Stimulated activated CD8-positive, alpha-beta memory T cell treated with anti-CD3 and anti-CD28 coated beads, Interleukin-7, amount 100 ng/mL, for 4 hours (primary cell): ENCODE results near the gene CPLANE2.
"Not testable (repeated sequence)": the region's sequence is repeated elsewhere in the genome, so short reads cannot be mapped to it uniquely, and the experiment has no call there.

Experiments
- DNase-seq, 2 donors: peaks; one replicate each; pipeline ENCODE4 v3.0.0-alpha.2; 2020; ENCODE audit warnings: low read depth in 2 of 2

Gene CPLANE2

GRCh38 chr1:16249596-16250241, 12.7 kb upstream of the CPLANE2 start:
- DNase-seq = no peak

GRCh38 chr1:16248603-16249516, 11.9 kb upstream of the CPLANE2 start:
- DNase-seq = no peak

GRCh38 chr1:16248007-16248436, 11.0 kb upstream of the CPLANE2 start:
- DNase-seq = no peak

DNA sequence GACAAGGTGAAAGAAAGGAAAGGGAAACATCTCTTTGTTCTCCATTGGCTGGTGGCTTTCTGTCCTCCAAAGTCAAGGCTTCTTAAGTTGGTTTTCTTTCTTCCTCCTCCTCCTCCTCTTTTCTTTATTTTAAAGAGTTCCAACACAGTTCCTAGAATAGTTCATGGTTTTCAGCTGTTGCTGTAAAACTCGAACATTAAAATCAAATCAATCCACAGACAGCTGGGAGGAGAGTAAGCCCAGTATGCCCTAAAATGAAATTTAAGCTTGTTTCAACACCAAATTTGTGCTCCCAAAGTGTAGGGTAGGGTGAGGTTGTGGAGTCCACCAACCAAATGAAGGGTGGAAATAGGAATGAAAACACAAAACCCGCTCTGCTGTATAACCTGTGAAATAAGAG, 10.5 kb upstream of the CPLANE2 start:
- no peak for DNase-seq

DNA sequence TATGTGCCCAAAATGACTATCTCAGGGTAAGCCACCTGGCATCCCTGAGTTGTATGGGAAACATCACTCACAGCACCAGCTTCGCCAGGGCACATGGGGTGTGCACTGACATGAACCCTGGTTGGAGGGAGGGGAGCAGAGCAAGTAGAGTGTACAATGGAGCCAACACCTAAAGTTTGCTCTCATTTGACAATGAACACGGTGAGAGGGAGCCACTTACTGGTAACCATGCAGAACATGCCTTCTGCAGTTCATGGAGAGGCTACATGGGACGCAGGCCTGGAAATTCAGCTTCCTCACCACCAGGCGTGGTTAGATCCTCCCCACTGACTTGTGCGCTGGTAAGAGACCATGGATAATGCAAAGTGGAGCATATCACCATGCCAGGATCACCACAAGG, 10.0 kb upstream of the CPLANE2 start:
- no peak for DNase-seq

DNA sequence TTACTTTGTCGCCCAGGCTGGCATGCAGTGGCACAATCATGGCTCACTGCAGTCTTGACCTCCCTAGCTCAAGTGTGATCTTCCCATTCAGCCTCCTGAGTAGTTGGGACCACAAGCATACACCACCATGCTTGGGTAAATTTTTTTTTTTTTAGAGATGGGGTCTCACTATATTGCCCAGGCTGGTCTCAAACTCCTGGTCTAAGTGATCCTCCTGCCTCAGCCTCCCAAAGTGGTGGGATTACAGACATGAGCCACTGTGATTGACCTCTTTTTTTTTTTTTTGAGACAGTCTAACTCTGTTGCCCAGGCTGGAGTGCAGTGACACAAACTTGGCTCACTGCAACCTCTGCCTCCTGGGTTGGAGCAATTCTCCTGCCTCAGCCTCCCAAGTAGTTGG, 9.3 kb upstream of the CPLANE2 start:
- DNase-seq = not testable (repeated sequence)

GRCh38 chr1:16245476-16246196, 8.7 kb upstream of the CPLANE2 start:
- no peak for DNase-seq

DNA sequence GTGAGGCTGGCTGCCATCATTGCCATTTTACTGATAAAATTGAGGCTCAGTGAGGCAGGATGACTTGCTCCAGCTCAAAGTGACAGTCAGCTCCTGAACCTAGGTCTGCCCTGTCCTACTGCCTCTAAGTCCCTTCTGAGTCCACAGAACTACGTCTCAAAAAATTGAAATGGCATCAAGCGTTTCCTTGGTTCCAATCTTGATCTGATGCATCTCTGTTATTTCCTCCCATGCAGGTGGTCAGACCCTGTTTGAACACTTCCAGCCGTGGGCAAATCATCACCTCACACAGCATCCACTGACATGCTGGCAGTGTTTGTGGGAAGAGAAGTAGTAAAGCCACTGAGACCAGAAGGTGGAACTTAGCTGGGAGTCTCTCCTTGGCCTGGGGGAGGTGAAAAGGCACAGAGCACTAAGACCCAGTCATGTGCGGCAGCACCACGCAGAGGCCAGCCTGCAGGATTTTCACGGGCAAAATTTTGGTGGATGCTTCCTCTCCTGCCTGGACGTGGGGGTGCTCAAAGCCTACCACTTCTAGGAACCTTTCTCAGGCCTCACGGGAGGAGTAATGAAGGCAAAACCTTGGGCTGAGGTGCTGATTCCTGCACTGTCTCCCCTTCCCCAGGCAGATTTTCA, 7.8 kb upstream of the CPLANE2 start:
- DNase-seq = no peak

- DNase-seq = peak; percentile 60
These were observed 7.1 kb upstream of the CPLANE2 start for GRCh38 chr1:16243936-16244649.

DNA sequence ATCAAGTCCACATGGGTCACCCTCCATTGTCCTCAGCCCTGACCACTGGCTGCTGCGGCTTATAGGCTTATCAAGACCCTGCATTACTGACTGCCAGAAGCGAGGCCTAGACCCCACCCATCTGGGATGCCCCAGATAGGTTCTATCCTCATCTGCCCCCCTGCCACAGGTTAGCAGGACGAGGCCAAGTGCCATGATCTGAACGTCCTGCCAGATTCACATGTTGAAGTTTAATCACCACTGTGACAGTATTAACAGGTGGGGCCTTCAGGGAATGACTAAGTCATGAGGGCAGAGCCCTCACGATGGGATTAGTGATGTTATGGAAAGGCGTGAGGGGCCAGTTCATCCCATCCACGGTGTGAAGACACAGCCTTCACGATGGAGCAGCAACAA, 6.2 kb upstream of the CPLANE2 start:
- no peak for DNase-seq

DNA sequence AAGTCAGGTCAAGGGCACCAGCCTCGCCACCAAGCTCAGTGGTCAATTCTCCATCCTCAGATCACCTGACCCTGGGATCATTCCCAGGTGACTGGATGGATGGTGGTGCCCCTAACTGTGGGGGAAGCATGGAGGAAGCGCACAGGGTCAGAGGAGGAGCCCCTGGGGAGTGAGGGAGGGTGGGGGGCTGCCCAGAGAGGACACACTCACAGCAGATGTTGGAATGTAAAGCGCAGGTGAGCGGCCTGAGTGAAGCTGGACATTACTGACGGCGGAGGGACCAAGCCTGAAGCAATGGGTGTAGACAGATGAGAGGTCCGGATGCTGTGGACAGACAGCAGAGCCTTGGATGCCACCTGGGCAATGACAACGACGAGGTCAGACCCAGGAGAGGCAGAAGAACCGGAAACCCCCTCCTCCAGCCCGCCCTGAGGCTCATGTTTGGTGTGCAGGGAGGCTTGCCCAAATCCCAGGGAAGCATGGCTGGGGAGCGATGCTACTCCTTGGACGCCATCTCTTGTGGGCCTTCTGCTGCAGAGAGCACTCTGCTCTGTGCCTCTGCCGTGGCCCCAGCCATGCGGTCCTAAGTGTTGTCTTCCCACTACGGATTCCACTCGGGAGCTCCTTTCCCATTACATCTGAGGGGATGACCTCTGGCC, 5.7 kb upstream of the CPLANE2 start:
- no peak for DNase-seq

DNA sequence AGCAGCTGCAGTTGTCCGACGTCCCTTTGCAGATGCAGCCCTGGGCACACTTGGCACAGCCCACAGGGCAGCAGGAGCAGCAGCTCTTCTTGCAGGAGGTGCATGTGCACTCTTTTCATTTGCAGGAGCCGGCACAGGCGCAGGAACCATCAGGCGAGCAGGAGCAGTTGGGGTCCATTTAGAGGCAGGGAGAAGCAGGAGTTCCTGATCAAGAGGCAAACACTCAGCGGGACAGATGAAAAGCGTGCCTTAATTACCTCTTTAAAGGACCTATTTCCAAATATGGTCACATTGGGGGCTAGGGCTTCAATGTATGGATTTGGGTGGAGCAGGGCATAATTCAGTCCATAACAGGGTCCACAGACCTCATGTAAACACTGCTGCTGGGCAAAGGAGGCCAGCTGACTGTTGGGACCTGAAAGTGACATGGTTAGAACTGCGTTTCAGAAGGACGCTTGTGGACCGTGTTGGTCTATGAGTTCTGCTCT, 4.3 kb upstream of the CPLANE2 start:
- no peak for DNase-seq

- DNase-seq = no peak
These were observed 3.0 kb upstream of the CPLANE2 start for GRCh38 chr1:16239972-16240491.

GRCh38 chr1:16237343-16237830, 404 bp upstream of the CPLANE2 start:
- no peak for DNase-seq

GRCh38 chr1:16235944-16236510, 956 bp downstream of the CPLANE2 start:
- DNase-seq = peak; percentile 30 to 38

DNA sequence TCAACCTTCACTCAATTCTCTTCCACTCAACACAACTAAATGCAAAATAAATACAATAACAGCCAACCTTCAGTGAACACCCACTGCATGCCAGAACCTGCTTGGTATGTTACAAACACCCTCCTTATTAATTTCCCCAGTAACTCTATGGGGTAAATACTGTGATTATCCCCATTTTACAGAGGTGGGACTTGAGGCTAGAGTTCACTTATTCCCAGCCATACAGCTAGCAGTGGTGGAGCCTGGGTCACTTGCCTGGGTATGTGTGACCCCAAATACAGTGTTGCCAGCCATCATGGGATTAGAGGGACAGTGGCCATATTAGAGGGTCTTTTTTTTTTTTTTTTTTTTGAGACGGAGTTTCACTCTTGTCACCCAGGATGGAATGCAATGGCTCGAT, 1.6 kb downstream of the CPLANE2 start:
- DNase-seq = no peak

DNA sequence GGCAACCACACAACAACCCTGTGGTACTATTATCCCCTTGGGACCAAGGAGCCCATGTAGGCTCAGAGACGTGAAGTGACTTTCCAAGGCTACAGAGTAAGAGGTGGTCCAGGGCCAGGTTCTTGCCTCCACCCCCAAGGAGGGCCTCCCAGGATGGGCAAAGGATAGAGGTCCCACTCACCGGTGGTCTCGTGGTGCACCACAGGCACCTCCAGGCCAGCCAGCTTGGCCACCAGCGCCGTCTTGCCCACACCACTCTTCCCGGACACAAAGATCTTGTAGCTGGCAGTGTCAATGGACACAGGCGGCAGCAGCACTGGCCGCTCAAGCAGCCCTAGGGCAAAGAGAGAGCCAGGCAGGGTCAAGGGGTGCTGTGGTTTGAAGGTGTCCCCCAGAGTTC, 3.6 kb downstream of the CPLANE2 start:
- DNase-seq = no peak

- DNase-seq = no peak
These were observed 4.7 kb downstream of the CPLANE2 start for GRCh38 chr1:16232316-16232710.

DNA sequence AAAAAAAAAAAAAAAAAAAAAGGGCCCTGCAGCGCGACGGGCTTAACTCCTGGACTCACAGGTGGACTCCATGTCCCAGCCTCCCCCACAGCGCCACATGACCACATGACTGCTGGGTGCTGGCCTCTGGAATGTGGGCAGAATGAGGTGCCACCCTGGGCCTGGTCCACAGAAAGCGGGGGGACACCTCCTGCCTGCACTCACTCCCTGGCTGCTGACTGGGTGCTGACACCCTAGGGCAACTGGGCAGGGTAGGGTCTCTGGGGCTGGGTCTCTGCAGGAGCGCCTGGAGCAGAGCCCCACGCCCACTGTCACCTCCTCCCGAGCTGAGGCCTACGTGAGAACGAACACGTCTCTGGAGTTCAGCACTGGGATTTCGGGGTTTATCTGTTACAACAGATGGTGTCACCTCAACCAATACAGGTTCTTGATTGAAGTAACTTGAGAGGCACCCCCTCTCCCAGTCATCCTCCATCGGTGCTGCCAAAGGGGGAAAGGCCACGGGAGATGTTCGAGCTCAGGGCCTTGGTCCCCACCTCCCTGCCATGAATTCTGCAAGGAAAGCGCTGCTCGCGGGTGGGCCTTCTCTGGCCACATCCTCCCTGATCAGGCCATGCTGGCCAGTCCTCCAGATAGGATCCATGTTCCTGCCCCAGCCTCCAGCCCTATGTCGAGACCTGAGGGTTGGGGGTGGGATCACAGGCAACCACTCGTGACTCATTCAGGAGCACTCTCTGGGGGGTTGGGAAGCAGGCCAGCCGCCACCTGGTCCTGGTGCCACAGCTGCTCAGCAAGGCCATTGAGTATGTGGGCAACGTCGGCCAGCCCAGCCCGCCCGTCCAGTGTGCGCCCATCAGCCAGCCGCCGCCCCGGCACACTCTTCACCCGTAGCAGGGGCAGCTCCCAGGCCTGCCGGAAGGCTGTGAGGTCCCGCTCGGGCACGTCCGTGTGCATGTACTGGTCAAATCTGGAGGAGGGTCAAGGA, 5.4 kb downstream of the CPLANE2 start:
- DNase-seq = no peak
